ENCODE results near the gene LTBP3. TPM values are rescaled to one million over a fixed set of nuclear protein-coding genes. Genes with fewer than 3 reads are reported as not detected.

The LTBP3 gene
- total and polyA plus RNA-seq, 2 of the 13 experiments (the other 11 are each of a cell fraction or from before 2014, with no cell fraction given), result 12.2 to 68.1 TPM

- TF ChIP-seq AFF4 (CRISPR knock-in tag; IDR thresholded peaks at IDR 0.05) (no peak), HDAC6 (IDR thresholded peaks at IDR 0.05; ENCODE audit: low read depth, low read length) (no peak), ZNF777 (CRISPR knock-in tag; IDR thresholded peaks at IDR 0.05) (peak; percentile 64), ZNF615 (CRISPR knock-in tag; IDR thresholded peaks at IDR 0.05; ENCODE audit: borderline replicate concordance) (no peak), ZFP91 (CRISPR knock-in tag; IDR thresholded peaks at IDR 0.05; ENCODE audit: borderline replicate concordance) (0 out of 2 replicates have a peak, but pooled peaks have one; percentile 52), TRIM24 (CRISPR knock-in tag; IDR thresholded peaks at IDR 0.05) (no peak)
- TF ChIP-seq, protein P1, sequence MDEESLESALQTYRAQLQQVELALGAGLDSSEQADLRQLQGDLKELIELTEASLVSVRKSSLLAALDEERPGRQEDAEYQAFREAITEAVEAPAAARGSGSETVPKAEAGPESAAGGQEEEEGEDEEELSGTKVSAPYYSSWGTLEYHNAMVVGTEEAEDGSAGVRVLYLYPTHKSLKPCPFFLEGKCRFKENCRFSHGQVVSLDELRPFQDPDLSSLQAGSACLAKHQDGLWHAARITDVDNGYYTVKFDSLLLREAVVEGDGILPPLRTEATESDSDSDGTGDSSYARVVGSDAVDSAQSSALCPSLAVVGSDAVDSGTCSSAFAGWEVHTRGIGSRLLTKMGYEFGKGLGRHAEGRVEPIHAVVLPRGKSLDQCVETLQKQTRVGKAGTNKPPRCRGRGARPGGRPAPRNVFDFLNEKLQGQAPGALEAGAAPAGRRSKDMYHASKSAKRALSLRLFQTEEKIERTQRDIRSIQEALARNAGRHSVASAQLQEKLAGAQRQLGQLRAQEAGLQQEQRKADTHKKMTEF (CRISPR knock-in tag; IDR thresholded peaks at IDR 0.05), result peak; percentile 44; the same call in 1 of the 2 replicates
These were observed at the start of gene LTBP3 (continued) for GRCh38 chr11:65558002-65558929.
